ENCODE data around the gene SRSF6.
"Not testable (repeated sequence)": the region's sequence is repeated elsewhere in the genome, so short reads cannot be mapped to it uniquely, and the experiment has no call there.

Gene SRSF6

GRCh38 chr20:43457640-43458421 is at the start of gene SRSF6:
SRSF6 (plus strand) TSS chr20:43457896; CDS start chr20:43458034, 138 bp downstream.
- no peak for TF ChIP-seq CTCF (conservative IDR thresholded peaks at IDR 0.05)
- peak within 1 kb of the TSS; percentile 100 for H3K27ac ChIP-seq

- TF ChIP-seq CTCF (conservative IDR thresholded peaks at IDR 0.05): peak; percentile 82
- no peak overlapping the region for H3K27ac ChIP-seq
These were observed 48.7 kb upstream of the SRSF6 start for GRCh38 chr20:43408848-43409576.

- H3K27ac ChIP-seq: no peak overlapping the region
- peak; percentile 37 for TF ChIP-seq CTCF (conservative IDR thresholded peaks at IDR 0.05)
These were observed 48.2 kb upstream of the SRSF6 start for GRCh38 chr20:43409577-43409913.

- no peak overlapping the region for H3K27ac ChIP-seq
- no peak for TF ChIP-seq CTCF (conservative IDR thresholded peaks at IDR 0.05)
These were observed 41.9 kb upstream of the SRSF6 start for GRCh38 chr20:43415661-43416430.

- no peak for TF ChIP-seq CTCF (conservative IDR thresholded peaks at IDR 0.05)
- no peak overlapping the region for H3K27ac ChIP-seq
These were observed 41.0 kb upstream of the SRSF6 start for GRCh38 chr20:43416591-43417228.

GRCh38 chr20:43420192-43420591 is 37.5 kb upstream of the SRSF6 start:
- TF ChIP-seq CTCF (conservative IDR thresholded peaks at IDR 0.05): no peak
- H3K27ac ChIP-seq: no peak overlapping the region

GRCh38 chr20:43420913-43421312 is 36.8 kb upstream of the SRSF6 start:
- H3K27ac ChIP-seq: not testable (repeated sequence)
